GM21390 (cell line): ENCODE data around the gene XPNPEP3.
"Not testable (repeated sequence)": the region's sequence is repeated elsewhere in the genome, so short reads cannot be mapped to it uniquely, and the experiment has no call there.

Experiments used
- ATAC-seq: cut with Tn5 transposase; IDR thresholded peaks from one replicate; pipeline ENCODE4 v1.9.1; 2021; ENCODE audit not compliant: unreplicated experiment

Gene XPNPEP3

DNA sequence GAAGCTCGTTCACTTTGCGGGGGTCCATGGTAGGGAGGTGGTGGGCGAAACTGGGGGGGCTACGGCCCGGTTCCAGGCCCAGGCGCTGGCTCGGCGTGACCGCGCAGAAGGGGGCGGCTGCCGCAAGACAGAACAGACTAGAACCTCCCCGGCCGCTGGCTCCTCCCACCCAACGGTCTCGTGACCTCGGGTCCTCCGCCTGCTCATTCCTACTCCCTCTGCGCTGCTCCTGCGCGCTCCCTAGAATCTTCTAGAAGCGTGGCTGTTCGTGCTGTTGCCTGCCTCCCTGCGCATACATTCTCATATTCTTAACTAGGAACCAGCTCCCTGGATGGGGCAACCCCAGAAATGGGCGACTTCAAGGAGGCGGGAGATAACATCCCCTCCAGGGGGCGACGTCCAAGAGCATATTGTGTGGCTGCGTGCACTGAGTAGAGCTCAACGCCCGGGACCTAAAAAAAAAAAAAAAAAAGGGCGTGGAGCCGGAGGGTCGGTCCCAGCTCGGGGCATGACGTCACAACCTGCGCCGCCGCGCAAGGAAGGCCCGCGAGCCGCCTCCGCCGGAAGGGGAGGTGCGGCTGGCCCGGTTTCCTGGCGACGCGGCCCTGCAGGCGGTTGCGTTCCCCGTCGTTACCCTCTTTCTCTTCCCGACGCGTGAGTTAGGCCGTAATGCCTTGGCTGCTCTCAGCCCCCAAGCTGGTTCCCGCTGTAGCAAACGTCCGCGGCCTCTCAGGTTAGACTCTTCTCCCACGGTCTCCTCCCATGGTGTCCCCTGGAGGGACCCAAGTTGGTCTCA, at the start of gene XPNPEP3, which contains the start of gene ST13:
Gene XPNPEP3 (plus strand): TSS at position 636 of the 796 bp plus-strand sequence. CDS start 34 bp downstream, at position 670.
Gene ST13 (minus strand): TSS at position 127 of the 796 bp plus-strand sequence. CDS start 99 bp downstream, at position 28.
- ATAC-seq, result peak; percentile 83

DNA sequence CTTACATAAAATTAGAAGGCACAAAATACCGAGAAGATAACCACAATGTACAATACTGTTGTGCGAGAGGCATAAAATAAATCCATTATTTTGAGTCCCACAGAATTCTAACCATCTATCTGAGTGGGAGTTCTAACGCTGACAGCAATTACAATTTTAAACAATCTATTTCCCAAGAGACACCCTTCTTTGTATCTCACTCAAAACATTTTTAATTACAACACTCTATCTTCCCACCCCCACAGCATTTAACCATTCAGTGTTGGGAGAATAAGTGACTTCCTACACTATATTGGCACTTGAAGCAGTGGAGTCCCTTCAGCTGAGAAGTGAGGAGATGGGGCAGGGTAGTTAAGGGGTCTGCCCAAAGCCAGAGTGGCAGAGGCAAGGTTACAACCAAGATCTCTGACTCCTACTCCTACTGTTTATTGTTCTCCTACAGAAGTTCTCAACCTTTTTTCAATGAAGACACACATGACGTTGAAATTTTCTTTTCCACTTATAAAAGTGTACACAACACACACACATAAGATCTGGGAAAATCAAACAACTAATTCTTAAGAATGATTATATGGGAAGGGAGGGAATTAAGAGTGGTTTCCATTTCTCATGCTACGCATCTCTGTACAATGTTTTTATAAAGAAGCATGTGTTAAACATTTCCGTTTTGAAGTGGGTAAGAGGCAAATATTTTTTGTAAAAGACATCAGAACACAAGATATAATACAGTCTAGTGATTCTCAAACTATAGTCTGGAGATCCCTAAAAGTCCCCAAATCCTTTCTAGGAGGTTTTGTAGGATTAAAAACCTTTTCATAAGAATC, 48.7 kb upstream of the XPNPEP3 start:
- ATAC-seq, result no peak

DNA sequence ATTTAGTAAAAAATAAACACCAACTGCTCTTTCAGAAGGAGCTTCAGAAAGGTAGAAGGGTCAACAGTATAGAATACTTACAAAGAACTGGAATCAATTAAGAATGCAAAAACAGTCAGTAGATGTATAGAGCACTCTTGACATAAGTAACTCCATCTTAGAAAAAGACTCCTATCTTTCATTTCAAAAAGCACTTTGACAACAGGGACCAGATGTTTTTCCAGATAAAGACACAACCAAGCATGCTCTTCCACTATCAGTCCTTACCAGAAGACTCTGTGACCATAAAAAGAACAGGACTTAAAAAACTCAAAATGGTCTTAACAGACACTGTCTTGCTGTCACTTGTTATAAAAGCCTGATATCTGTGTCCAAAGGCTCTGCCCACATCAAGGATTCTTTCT, 43.0 kb upstream of the XPNPEP3 start:
- ATAC-seq, result no peak

DNA sequence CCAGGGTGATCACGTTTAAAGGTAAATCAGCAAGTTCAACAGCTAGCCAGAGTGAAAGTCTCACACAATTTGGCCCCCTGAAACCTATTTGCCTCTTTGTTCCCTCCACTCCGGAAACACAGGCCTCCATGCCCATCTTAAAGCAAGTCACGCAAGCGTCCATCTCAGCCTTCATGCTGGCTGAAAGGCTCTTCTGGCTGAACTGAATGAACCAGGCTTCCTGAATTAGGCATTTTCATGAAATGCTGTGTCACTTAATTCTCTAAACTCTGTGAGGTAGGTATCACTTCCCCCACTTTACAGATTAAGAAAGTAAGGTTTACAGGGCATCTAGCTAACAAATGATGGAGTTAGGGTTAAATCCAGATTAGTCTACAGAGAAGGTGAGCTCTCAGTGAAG, 39.2 kb upstream of the XPNPEP3 start:
- no peak for ATAC-seq

DNA sequence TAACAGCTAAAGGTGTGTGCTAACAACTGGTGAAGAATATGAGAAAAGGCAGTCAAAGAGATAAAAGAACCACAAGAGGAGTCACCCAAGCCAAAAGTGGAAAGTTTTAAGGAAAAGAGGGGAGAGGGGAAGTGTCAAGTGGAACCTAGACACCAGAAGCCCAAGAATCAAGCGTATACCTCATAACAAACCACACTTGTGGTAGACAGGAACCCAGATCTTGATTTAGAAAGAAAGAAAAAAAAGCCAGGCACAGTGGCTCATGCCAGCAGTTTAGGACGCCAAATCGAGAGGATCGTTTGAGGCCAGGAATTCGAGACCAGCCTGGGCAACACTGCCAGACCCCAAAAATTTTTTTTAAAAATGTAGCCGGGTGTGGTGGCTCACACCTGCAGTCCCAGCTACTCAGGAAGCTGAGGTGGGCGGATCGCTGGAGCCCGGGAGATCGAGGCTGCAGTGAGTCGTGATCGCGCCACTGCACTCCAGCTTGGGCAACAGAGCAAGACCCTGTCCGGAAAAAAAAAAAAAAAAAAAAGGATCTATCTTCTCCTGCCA, 38.7 kb upstream of the XPNPEP3 start:
- no peak for ATAC-seq

DNA sequence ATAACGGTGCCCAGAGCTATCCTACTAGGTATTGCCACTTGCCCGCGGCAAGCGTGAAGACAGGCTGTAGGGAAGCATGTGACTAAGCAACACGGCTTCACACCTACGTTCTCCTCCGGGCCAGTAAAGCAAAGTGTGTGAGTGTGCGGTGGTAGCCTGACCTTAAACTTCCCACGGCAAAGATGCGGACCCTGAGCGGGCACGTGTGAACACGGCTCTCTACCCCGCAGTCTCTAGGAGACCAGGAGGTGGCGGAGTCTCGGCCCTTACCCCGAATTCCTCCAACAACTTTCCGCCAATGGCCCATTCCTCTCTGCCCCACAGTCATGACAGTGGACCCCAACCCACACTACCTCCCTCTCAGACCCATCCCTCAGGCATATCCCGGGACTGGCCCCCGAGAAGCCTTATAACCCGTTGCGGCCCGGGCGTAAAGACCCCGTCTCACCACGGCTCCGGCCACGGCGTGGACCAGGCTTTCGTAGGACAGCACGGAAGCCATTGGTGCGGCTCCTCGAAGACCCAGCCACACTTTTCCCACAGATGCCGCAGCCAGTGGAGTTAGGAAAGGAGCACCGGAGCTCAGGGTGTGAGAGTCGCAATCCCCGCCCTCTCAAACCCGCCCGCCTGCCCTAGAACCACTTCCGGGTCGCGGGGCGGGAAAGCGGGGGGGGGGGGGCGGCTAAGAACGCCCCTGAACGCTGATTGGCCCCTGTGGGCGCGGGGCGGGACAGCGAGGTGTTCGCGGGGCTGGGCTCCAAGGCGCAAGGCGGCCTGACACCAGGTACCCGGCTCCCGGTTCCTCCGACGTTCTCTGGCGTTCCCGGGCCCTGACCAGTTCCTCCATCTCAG, 38.0 kb upstream of the XPNPEP3 start, which contains the start of gene SLC25A17:
Gene SLC25A17 (minus strand): TSS at position 600 of the 852 bp plus-strand sequence. CDS start 98 bp downstream, at position 502.
- peak; percentile 79 for ATAC-seq

DNA sequence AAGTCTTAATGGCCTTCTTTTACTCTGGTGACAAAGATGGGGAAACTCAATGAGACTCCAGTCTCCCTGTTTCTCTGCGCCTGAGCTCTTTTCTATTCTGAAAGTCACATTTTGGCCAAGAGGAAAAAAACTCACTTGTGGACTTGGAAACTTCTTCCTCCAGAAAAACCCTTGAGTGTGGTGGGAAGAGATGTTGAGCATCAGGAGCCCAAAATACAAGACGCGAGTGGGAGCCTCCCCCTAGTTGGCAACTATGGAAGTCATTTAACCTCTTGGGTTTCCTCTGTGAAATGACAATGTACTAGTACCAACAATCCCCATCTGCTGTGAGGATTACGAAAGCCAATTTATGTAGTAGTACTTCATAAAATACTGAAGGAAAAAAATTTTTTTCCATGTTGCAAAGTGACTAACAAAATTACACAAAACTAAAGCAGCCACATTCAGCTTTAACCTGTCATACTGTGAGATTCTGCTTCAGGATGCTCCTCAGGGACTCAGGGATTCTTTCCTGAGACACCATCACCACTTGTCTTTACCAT, 37.3 kb upstream of the XPNPEP3 start:
- ATAC-seq, result no peak

DNA sequence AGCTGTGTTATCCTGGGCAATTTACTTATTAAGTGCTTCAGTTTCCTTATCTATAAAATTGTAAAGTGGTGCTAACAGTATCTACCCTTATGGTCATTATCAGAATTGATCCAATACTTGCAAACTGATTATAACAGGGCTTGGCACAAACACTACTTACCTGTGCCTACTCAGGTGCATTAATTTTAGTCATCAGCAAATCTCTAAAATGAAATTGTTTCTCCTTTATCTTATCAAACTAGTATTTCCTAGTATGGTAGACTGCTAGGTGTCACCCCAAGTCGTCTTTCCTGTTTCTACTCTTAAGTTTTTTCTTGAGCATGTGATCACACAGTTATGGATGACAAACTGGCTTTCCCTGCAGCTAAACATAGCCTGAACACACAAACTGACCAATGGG, 33.5 kb upstream of the XPNPEP3 start:
- ATAC-seq, result no peak

DNA sequence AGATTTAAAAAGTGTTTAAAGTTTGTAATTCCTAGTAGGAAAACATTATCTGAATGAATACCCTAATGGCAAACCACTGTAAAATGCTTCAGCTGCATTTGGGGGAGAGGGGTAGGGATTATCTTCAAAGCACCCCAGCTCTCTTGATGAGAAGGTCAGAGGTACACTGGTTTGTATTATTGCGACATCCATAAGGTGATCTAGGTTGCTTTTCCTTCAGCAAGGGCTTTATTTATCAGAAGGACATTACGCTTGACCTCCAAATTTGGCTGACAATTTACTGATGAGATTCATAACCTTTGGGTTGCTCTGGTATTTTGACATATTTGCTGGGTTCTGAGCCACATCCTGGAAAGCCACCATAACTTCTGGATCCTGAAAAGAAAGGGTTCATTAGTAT, 30.7 kb upstream of the XPNPEP3 start:
- not testable (repeated sequence) for ATAC-seq

DNA sequence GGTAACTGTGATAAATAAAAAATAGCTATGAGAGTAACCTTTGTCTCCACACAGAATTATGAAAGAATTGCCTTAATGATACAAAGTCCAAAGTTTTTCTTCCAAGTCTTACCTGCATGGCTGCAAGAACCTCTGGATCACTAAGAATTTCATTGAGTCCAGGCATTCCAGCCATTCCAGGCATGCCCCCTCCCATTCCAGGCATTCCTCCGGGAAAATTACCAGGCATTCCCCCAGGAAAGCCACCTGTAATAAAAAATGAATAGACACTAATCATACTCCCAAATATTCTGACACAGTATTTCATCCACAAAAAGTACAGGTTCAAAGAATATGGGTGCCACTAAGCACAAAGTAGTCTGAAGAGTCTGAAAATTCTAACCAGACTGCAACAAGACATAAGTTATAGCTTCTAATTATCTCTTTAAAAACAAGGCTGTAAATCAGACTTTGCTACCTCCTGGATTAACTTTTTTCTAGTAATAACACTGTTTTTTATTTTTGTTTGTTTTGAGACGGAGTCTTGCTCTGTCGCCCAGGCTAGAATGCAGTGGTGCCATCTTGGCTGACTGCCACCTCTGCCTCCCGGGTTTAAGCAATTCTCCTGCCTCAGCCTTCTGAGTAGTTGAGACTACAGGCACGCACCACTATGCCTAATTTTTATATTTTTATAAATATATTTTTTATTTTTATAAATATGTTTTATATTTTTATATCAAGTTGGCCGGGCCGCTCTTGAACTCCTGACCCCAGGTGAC, 29.8 kb upstream of the XPNPEP3 start:
- ATAC-seq, result no peak

DNA sequence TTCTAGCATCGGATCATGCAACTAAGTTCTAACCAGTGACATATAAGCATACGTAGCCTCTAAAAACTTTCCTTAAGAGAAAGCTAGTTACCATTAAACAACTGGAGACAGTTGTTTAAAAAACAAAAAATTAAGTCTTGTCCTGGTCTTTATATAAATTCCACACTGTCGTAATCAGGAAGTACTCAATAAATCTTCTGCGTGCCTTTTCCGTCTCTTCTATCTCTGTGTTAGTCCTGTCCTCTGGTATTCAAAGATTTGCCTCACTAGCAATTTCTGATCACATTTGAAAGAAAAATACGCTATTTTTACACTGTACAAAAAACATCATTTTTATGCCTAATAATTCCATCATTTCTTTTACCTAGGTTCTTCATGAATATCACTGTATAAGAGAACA, 27.8 kb upstream of the XPNPEP3 start:
- no peak for ATAC-seq

DNA sequence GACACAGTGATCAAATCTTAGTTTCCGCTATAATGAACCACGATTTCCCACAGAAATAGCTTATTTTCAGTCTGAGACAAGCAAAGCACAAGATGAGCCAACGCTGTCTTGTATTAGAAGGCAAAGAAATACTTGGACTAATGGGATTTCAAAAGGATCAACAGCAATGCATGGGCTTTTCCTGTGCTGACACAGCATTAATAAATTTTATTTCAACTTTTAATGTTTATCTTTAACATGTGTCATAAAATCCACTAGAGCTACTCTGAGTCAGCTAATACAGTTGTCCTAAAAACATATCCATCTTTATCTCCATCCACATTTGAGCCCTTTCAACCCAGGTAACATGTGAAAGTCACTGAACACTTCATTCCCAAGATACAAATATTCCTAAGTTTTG, 22.3 kb upstream of the XPNPEP3 start:
- ATAC-seq, result no peak

DNA sequence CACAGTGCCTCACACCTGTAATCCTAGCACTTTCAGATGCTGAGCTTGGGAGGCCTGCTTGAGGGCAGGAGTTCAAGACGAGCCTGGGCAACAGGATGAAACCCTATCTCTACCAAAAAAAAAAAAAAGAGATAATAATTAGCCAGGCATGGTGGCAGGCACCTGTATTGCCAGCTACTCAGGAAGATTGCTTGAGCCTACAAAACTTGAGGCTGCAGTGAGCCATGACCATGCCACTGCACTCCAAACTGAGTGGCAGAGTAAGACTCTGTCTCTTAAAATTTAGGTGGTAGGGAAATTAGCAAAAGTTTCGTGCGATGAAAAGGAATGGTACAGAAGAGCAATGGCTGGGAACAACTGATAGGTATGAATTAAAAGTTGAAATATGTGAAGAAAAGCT, 18.5 kb upstream of the XPNPEP3 start:
- no peak for ATAC-seq

DNA sequence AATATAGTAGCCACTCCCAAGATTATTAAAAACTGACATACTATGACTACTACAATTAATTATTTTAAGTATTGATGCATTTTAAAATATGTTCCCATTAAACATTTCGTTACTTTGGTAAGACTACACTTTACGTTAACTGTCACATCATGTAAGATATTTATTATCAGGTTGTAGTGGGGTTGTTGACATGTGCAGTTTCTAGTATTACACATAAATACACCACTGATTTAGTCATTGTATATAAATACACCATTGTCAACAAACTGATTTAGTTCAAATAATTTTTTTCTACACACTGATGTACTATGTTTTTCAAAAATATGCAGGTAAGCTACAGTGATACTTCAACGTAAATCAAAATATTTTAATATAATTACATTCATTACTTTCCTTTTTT, 12.0 kb upstream of the XPNPEP3 start:
- ATAC-seq, result no peak

DNA sequence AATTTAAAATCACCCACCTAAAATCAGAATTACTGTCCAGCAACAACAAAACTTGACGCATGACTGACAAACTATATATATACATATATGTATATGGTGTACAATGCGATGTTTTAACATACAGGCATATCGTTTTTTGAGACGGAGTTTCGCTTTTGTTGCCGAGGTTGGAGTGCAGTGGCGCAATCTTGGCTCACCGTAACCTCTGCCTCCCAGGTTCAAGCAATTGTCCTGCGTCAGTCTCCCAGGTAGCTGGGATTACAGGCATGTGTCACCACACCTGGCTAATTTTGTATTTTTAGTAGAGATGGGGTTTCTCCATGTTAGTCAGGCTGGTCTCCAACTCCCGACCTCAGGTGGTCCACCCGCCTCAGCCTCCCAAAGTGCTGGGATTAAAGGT, 11.1 kb upstream of the XPNPEP3 start:
- ATAC-seq, result not testable (repeated sequence)

DNA sequence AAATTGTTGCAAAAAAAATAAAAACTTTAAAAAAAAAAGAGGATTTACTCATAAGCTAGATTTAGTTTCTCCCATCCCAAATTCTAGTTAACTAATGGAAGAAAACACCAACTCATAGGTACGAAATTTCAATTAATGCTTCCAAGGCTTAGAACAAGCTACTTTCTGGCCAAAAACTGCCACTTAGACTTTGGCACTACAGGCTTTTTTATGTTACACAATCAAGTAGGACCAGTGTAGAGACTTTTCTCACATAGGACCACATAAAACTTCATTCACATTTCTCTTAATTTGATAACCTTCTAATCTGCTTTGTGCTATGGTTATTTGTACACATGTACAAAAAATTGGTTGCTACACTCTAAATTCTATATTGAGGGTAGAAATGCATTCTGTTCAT, 3.6 kb upstream of the XPNPEP3 start:
- ATAC-seq, result no peak

DNA sequence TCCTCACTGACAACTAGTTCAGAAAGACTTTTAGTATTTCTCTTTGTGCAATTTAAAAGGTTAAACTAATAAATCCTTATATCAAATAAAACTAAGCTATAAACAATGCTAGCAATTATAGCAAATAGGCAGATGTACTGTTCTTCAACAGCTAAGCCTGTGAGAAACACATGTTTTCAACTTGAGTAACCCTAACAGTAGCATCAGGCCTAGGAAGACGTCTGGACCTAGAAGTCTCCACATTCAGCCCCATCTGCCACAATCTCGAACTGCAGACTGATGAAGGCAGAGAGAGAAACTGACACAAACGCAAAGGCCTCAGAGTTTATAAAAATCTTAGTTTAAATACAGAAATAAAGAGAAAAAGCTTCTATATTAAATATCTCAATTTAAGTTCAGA, 3.0 kb upstream of the XPNPEP3 start:
- no peak for ATAC-seq

DNA sequence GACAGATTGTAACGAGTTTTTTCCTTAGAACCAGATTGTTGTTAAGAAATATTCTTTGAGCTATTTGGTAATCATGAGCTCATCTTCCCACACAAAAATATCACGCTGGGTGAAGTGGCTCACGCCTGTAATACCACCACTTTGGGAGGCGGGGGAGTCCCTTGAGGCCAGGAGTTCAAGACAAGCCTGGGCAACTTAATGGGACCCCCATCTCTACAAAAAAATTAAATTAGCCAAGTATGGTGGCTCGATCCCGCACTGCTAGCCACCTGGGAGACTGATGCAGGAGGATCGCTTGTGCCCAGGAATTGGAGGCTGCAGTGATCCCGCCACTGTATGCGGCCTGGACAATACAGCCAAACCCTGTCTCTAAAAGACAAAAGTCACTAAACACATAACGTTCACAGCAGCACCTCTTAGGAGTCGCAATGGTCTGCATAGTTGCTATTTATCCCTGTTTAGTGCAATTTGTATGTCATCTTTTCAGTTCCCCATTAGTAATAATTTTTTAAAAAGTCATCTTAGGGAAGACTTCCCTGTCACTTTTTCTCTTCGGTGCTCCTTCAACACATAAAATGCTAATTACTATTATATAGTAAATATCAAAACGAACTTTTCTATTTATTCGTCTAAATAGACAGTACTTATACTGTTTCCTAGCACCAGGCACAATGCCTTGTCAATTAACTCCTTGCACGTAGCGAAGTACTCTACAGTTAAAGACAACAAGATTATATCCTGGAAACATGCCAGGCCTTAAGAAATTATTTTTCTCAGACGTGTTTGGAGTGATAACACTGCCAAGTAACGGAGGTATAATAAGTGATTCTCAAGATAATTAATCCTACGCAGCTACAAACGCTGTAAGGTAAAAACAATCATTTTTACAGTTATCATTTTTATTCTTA, 1.6 kb upstream of the XPNPEP3 start:
- no peak for ATAC-seq
